Stimulated activated naive CD8-positive, alpha-beta T cell treated with anti-CD3 and anti-CD28 coated beads, Interleukin-15, Interleukin-2, amounts not matched to agents 100 ng/mL and 50 ng/mL, for 24 hours (primary cell): ENCODE data around the gene SLFN12L.
"Not testable (repeated sequence)": the region's sequence is repeated elsewhere in the genome, so short reads cannot be mapped to it uniquely, and the experiment has no call there.

Experiments
- H3K27ac Mint-ChIP-seq: one replicate; pipeline ENCODE4 v1.8.0; 2021; ENCODE audit warnings: mild to moderate bottlenecking, mixed read lengths
- H3K27me3 Mint-ChIP-seq: one replicate; pipeline ENCODE4 v1.8.0; 2021; ENCODE audit warnings: mixed read lengths
- H3K36me3 Mint-ChIP-seq: one replicate; pipeline ENCODE4 v1.8.0; 2021; ENCODE audit warnings: low read depth, mixed read lengths
- H3K4me1 Mint-ChIP-seq: one replicate; pipeline ENCODE4 v1.8.0; 2021; ENCODE audit warnings: low read depth, mixed read lengths
- H3K4me3 Mint-ChIP-seq: one replicate; pipeline ENCODE4 v1.8.0; 2021; ENCODE audit warnings: mild to moderate bottlenecking, mixed read lengths
- H3K9me3 Mint-ChIP-seq: one replicate; pipeline ENCODE4 v1.8.0; 2021; ENCODE audit warnings: mixed read lengths

SLFN12L gene

GRCh38 chr17:35537601-35538141 is at the start of gene SLFN12L:
TSS of gene SLFN12L (minus strand) at chr17:35537678. CDS start at chr17:35522364, 15,314 bp downstream.
- peaks cover 63% of the 10 kb centered on the region for H3K4me1 Mint-ChIP-seq
- no peaks in the 10 kb centered on the region for H3K9me3 Mint-ChIP-seq
- H3K27me3 Mint-ChIP-seq, result no peaks in the 10 kb centered on the region
- H3K4me3 Mint-ChIP-seq, result peak within 1 kb of the TSS; percentile 95
- H3K36me3 Mint-ChIP-seq, result peaks cover 27% of the 10 kb centered on the region
- H3K27ac Mint-ChIP-seq, result peak within 1 kb of the TSS; percentile 99

- Mint-ChIP-seq H3K27ac (peak overlapping the region; percentile 99), H3K9me3 (no peaks in the 10 kb centered on the region), H3K4me3 (peak overlapping the region; percentile 97), H3K4me1 (peaks cover 41% of the 10 kb centered on the region), H3K27me3 (no peaks in the 10 kb centered on the region), H3K36me3 (peaks cover 4% of the 10 kb centered on the region)
Observed at GRCh38 chr17:35586569-35587073, 49.1 kb upstream of the SLFN12L start.

- H3K27ac Mint-ChIP-seq, result no peak overlapping the region
- no peaks in the 10 kb centered on the region for H3K9me3 Mint-ChIP-seq
- peaks cover 30% of the 10 kb centered on the region for H3K4me1 Mint-ChIP-seq
- H3K27me3 Mint-ChIP-seq, result no peaks in the 10 kb centered on the region
- H3K36me3 Mint-ChIP-seq, result peaks cover 4% of the 10 kb centered on the region
- H3K4me3 Mint-ChIP-seq, result no peak overlapping the region
Observed at GRCh38 chr17:35584061-35584460, 46.6 kb upstream of the SLFN12L start.

GRCh38 chr17:35578929-35579432 is 41.5 kb upstream of the SLFN12L start:
- peak overlapping the region; percentile 99 for H3K27ac Mint-ChIP-seq
- H3K4me3 Mint-ChIP-seq, result peak overlapping the region; percentile 99
- no peaks in the 10 kb centered on the region for H3K9me3 Mint-ChIP-seq
- no peaks in the 10 kb centered on the region for H3K27me3 Mint-ChIP-seq
- H3K4me1 Mint-ChIP-seq, result peaks cover 32% of the 10 kb centered on the region
- H3K36me3 Mint-ChIP-seq, result peaks cover 20% of the 10 kb centered on the region

- Mint-ChIP-seq H3K4me3 (peak within 1 kb of the TSS; percentile 99), H3K4me1 (peaks cover 32% of the 10 kb centered on the region), H3K27ac (peak within 1 kb of the TSS; percentile 99), H3K27me3 (no peaks in the 10 kb centered on the region), H3K9me3 (no peaks in the 10 kb centered on the region), H3K36me3 (peaks cover 25% of the 10 kb centered on the region)
Observed at GRCh38 chr17:35578197-35578928, 40.9 kb upstream of the SLFN12L start, which contains the start of gene PEX12. TSS of gene PEX12 (minus strand) at chr17:35578571. CDS start at chr17:35578021, 550 bp downstream.

GRCh38 chr17:35577830-35578196 is 40.3 kb upstream of the SLFN12L start:
- peaks cover 32% of the 10 kb centered on the region for H3K4me1 Mint-ChIP-seq
- peak overlapping the region; percentile 99 for H3K4me3 Mint-ChIP-seq
- no peaks in the 10 kb centered on the region for H3K9me3 Mint-ChIP-seq
- H3K36me3 Mint-ChIP-seq, result peaks cover 26% of the 10 kb centered on the region
- H3K27me3 Mint-ChIP-seq, result no peaks in the 10 kb centered on the region
- peak overlapping the region; percentile 99 for H3K27ac Mint-ChIP-seq

- Mint-ChIP-seq H3K9me3 (no peaks in the 10 kb centered on the region), H3K4me3 (no peak overlapping the region), H3K36me3 (peaks cover 26% of the 10 kb centered on the region), H3K27me3 (no peaks in the 10 kb centered on the region), H3K27ac (peak overlapping the region; percentile 6), H3K4me1 (peaks cover 36% of the 10 kb centered on the region)
Observed at GRCh38 chr17:35575759-35576158, 38.3 kb upstream of the SLFN12L start.

GRCh38 chr17:35569405-35569804 is 31.9 kb upstream of the SLFN12L start:
- Mint-ChIP-seq H3K4me3 (peak overlapping the region; percentile 87), H3K27ac (peak overlapping the region; percentile 84), H3K36me3 (peaks cover 17% of the 10 kb centered on the region)

GRCh38 chr17:35568561-35568960 is 31.1 kb upstream of the SLFN12L start:
- Mint-ChIP-seq H3K4me3 (peak overlapping the region; percentile 87), H3K27ac (peak overlapping the region; percentile 79), H3K36me3 (peaks cover 12% of the 10 kb centered on the region), H3K27me3 (no peaks in the 10 kb centered on the region), H3K9me3 (no peaks in the 10 kb centered on the region), H3K4me1 (peaks cover 36% of the 10 kb centered on the region)

More at GRCh38 chr17:35569405-35569804, 31.9 kb upstream of the SLFN12L start:
- Mint-ChIP-seq H3K9me3 (no peaks in the 10 kb centered on the region), H3K4me1 (peaks cover 36% of the 10 kb centered on the region), H3K27me3 (no peaks in the 10 kb centered on the region)

GRCh38 chr17:35566968-35567367 is 29.5 kb upstream of the SLFN12L start:
- H3K4me1 Mint-ChIP-seq, result peaks cover 36% of the 10 kb centered on the region
- peaks cover 9% of the 10 kb centered on the region for H3K36me3 Mint-ChIP-seq
- H3K4me3 Mint-ChIP-seq, result peak overlapping the region; percentile 87
- no peaks in the 10 kb centered on the region for H3K9me3 Mint-ChIP-seq
- no peaks in the 10 kb centered on the region for H3K27me3 Mint-ChIP-seq
- H3K27ac Mint-ChIP-seq, result peak overlapping the region; percentile 3

- peaks cover 16% of the 10 kb centered on the region for H3K4me1 Mint-ChIP-seq
- H3K9me3 Mint-ChIP-seq, H3K36me3 Mint-ChIP-seq, H3K27me3 Mint-ChIP-seq, H3K4me3 Mint-ChIP-seq, H3K27ac Mint-ChIP-seq: not testable (repeated sequence)
Observed at GRCh38 chr17:35563181-35563580, 25.7 kb upstream of the SLFN12L start.

- Mint-ChIP-seq H3K36me3 (no peaks in the 10 kb centered on the region), H3K27ac (peak within 1 kb of the TSS; percentile 49), H3K4me3 (no peak within 1 kb of the TSS), H3K9me3 (no peaks in the 10 kb centered on the region), H3K4me1 (peaks cover 8% of the 10 kb centered on the region), H3K27me3 (peaks cover 5% of the 10 kb centered on the region)
Observed at GRCh38 chr17:35560703-35561102, 23.2 kb upstream of the SLFN12L start, which contains the start of gene SLFN14. TSS of gene SLFN14 (minus strand) at chr17:35560819. CDS start at chr17:35558062, 2,757 bp downstream.

GRCh38 chr17:35559495-35560210 is 22.2 kb upstream of the SLFN12L start:
- Mint-ChIP-seq H3K27ac (no peak overlapping the region), H3K4me3 (no peak overlapping the region), H3K9me3 (no peaks in the 10 kb centered on the region), H3K36me3 (no peaks in the 10 kb centered on the region), H3K27me3 (peaks cover 5% of the 10 kb centered on the region), H3K4me1 (peaks cover 8% of the 10 kb centered on the region)

GRCh38 chr17:35557353-35557752 is 19.9 kb upstream of the SLFN12L start:
- no peaks in the 10 kb centered on the region for H3K9me3 Mint-ChIP-seq
- no peak overlapping the region for H3K4me3 Mint-ChIP-seq

GRCh38 chr17:35555691-35556090 is 18.2 kb upstream of the SLFN12L start:
- H3K27me3 Mint-ChIP-seq, result peaks cover 5% of the 10 kb centered on the region
- H3K4me3 Mint-ChIP-seq, result no peak overlapping the region
- H3K9me3 Mint-ChIP-seq, result no peaks in the 10 kb centered on the region
- H3K27ac Mint-ChIP-seq, result no peak overlapping the region
- H3K4me1 Mint-ChIP-seq, result peaks cover 4% of the 10 kb centered on the region
- no peaks in the 10 kb centered on the region for H3K36me3 Mint-ChIP-seq

More at GRCh38 chr17:35557353-35557752, 19.9 kb upstream of the SLFN12L start:
- Mint-ChIP-seq H3K4me1 (peaks cover 8% of the 10 kb centered on the region), H3K27me3 (peaks cover 5% of the 10 kb centered on the region), H3K27ac (no peak overlapping the region), H3K36me3 (no peaks in the 10 kb centered on the region)
